PC-3 (cell line): Measurements from ENCODE around the gene MID1IP1. TPM values are rescaled to one million over a fixed set of nuclear protein-coding genes. Genes with fewer than 3 reads are reported as not detected.
A peak's percentile ranks its signal among the peaks of the same experiment; 100 is the strongest.

ENCODE experiments used
- ATAC-seq: fragments of 200-7000 bp; cut with Tn5 transposase; 2 replicates; pipeline ENCODE4 v1.9.1; 2020; ENCODE audit warnings: mild to moderate bottlenecking, moderate library complexity
- BruUV-seq: library from RNA; stranded (reverse); fragments of 400-500 nt; replicated peaks from 2 replicates; lab custom pipeline; 2021; lab: Mats Ljungman, UMichigan
- CTCF ChIA-PET: fragments of 300-600 bp; sonication (Branson Sonifier 250); formaldehyde crosslinking; loops from one replicate; lab custom pipeline; 2022; ENCODE audit warnings: antibody characterized with exemption; lab: Charles Lee
- POLR2A ChIA-PET: fragments of 300-600 bp; sonication (Branson Sonifier 250); formaldehyde crosslinking; loops from one replicate; lab custom pipeline; 2022; ENCODE audit warnings: antibody characterized with exemption; ENCODE audit not compliant: unreplicated experiment; lab: Charles Lee
- DNase-seq: peaks from one replicate; pipeline ENCODE4 v3.0.0-alpha.2; 2015
- H2AFZ ChIP-seq: fragments of 300-600 bp; sonication (generic); 2 replicates; pipeline ENCODE4 v1.6.0; 2016; ENCODE audit warnings: antibody characterized with exemption, low read length
- H3F3A ChIP-seq: fragments of 300-600 bp; sonication (generic); one replicate; pipeline ENCODE4 v1.6.0; 2017; ENCODE audit warnings: antibody characterized with exemption, low read length, control low read depth, mild to moderate bottlenecking; ENCODE audit not compliant: unreplicated experiment
- H3K27ac ChIP-seq: fragments of 300-600 bp; sonication (generic); 2 replicates; pipeline ENCODE4 v1.5.1; 2016; ENCODE audit warnings: mild to moderate bottlenecking, low read length
- H3K27me3 ChIP-seq: fragments of 300-600 bp; sonication (generic); 2 replicates; pipeline ENCODE4 v1.6.1; 2016; ENCODE audit warnings: low read length, mixed read lengths
- H3K36me3 ChIP-seq: fragments of 300-600 bp; sonication (generic); 2 replicates; pipeline ENCODE4 v1.6.1; 2016; ENCODE audit warnings: low read depth, mixed run types, low read length, mixed read lengths
- H3K4me1 ChIP-seq: fragments of 300-600 bp; sonication (generic); 2 replicates; pipeline ENCODE4 v1.5.1; 2016; ENCODE audit warnings: low read length; ENCODE audit not compliant: insufficient read depth
- H3K4me2 ChIP-seq: fragments of 300-600 bp; sonication (generic); 2 replicates; pipeline ENCODE4 v1.6.0; 2016; ENCODE audit warnings: low read length
- H3K4me3 ChIP-seq: fragments of 300-600 bp; sonication (generic); 2 replicates; pipeline ENCODE4 v1.5.1; 2016; ENCODE audit warnings: mild to moderate bottlenecking, low read length, mixed read lengths
- H3K79me2 ChIP-seq: fragments of 300-600 bp; sonication (generic); 2 replicates; pipeline ENCODE4 v1.6.1; 2017; ENCODE audit warnings: low read length, mixed read lengths
- H3K9ac ChIP-seq: fragments of 300-600 bp; sonication (generic); 2 replicates; pipeline ENCODE4 v1.6.0; 2016; ENCODE audit warnings: mild to moderate bottlenecking, low read length
- H3K9me2 ChIP-seq: fragments of 300-600 bp; sonication (generic); replicated peaks from 2 replicates; pipeline ENCODE4 v1.6.1; 2016; ENCODE audit warnings: mixed run types, low read length, mixed read lengths
- H3K9me3 ChIP-seq: fragments of 300-600 bp; sonication (generic); 2 replicates; pipeline ENCODE4 v1.6.1; 2016; ENCODE audit warnings: low read length, mixed read lengths
- H4K20me1 ChIP-seq: fragments of 300-600 bp; sonication (generic); 2 replicates; pipeline ENCODE4 v1.6.1; 2016; ENCODE audit warnings: low read length, mixed read lengths
- EZH2 ChIP-seq: fragments of 300-600 bp; sonication (generic); IDR thresholded peaks from one replicate; pipeline ENCODE4 v1.6.1; 2017; ENCODE audit warnings: antibody characterized with exemption, mild to moderate bottlenecking, low read length; ENCODE audit not compliant: unreplicated experiment
- EZH2phosphoT487 ChIP-seq: fragments of 300-600 bp; sonication (generic); IDR thresholded peaks from 2 replicates; pipeline ENCODE4 v1.6.1; 2018; ENCODE audit warnings: mild to moderate bottlenecking, antibody characterized with exemption, low read length, borderline replicate concordance
- intact Hi-C: fragments of 100-400 bp; cut with micrococcal nuclease; formaldehyde crosslinking; loops from 2 replicates; pipeline ENCODE4 v1.9.0; 2023
- total RNA-seq: library from RNA; depleted of rRNA; stranded (reverse); fragments of >200 nt; gene quantifications from 2 replicates; pipeline ENCODE4 v1.2.3, GENCODE V29; 2014
- TF ChIP-seq, protein P1 (sequence below): fragments of 300-600 bp; sonication (generic); conservative IDR thresholded peaks from 2 replicates; pipeline ENCODE4 v1.5.1; 2017; ENCODE audit warnings: antibody characterized with exemption, low read depth, mild to moderate bottlenecking, low read length

The MID1IP1 gene
- total RNA-seq, 1 experiment from 2014 or later: 122 TPM

- ATAC-seq (no peak), DNase-seq (peak; percentile 28)
- H3K4me1 ChIP-seq: peaks cover 31% of the 10 kb centered on the region
- H3K27ac ChIP-seq: peak overlapping the region; percentile 85
- H3K4me2 ChIP-seq: peak overlapping the region; percentile 100
- H3F3A ChIP-seq: no peaks in the 10 kb centered on the region
- no peaks in the 10 kb centered on the region for H3K9me3 ChIP-seq
- H2AFZ ChIP-seq: no peak overlapping the region
- no TSS peak for BruUV-seq
- intact Hi-C loops: loop anchor here (1.0 to 10.0 kb wide), 5 partner anchors 11 to 530 kb away; no protein-coding TSS in a partner anchor
- 0 out of 2 replicates have a peak, but pooled peaks cover 4% of the 10 kb centered on the region for H4K20me1 ChIP-seq
- peaks cover 14% of the 10 kb centered on the region for H3K36me3 ChIP-seq
- ChIA-PET POLR2A (interaction anchor here (0.7 kb wide), 1 partner anchor 888 kb away, joined by 12 read pairs; no protein-coding TSS in a partner anchor), CTCF (no interaction called here)
- no peaks in the 10 kb centered on the region for H3K27me3 ChIP-seq
- H3K9ac ChIP-seq: peak overlapping the region; percentile 97
- TF ChIP-seq EZH2phosphoT487 (no peak), EZH2 (no peak)
- TF ChIP-seq, protein P1, sequence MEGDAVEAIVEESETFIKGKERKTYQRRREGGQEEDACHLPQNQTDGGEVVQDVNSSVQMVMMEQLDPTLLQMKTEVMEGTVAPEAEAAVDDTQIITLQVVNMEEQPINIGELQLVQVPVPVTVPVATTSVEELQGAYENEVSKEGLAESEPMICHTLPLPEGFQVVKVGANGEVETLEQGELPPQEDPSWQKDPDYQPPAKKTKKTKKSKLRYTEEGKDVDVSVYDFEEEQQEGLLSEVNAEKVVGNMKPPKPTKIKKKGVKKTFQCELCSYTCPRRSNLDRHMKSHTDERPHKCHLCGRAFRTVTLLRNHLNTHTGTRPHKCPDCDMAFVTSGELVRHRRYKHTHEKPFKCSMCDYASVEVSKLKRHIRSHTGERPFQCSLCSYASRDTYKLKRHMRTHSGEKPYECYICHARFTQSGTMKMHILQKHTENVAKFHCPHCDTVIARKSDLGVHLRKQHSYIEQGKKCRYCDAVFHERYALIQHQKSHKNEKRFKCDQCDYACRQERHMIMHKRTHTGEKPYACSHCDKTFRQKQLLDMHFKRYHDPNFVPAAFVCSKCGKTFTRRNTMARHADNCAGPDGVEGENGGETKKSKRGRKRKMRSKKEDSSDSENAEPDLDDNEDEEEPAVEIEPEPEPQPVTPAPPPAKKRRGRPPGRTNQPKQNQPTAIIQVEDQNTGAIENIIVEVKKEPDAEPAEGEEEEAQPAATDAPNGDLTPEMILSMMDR: no peak
- peaks cover 67% of the 10 kb centered on the region for H3K79me2 ChIP-seq
- peak overlapping the region; percentile 96 for H3K4me3 ChIP-seq
- H3K9me2 ChIP-seq: no peaks in the 10 kb centered on the region
Measured at GRCh38 chrX:38804682-38805431, 3.6 kb downstream of the MID1IP1 start.

DNA sequence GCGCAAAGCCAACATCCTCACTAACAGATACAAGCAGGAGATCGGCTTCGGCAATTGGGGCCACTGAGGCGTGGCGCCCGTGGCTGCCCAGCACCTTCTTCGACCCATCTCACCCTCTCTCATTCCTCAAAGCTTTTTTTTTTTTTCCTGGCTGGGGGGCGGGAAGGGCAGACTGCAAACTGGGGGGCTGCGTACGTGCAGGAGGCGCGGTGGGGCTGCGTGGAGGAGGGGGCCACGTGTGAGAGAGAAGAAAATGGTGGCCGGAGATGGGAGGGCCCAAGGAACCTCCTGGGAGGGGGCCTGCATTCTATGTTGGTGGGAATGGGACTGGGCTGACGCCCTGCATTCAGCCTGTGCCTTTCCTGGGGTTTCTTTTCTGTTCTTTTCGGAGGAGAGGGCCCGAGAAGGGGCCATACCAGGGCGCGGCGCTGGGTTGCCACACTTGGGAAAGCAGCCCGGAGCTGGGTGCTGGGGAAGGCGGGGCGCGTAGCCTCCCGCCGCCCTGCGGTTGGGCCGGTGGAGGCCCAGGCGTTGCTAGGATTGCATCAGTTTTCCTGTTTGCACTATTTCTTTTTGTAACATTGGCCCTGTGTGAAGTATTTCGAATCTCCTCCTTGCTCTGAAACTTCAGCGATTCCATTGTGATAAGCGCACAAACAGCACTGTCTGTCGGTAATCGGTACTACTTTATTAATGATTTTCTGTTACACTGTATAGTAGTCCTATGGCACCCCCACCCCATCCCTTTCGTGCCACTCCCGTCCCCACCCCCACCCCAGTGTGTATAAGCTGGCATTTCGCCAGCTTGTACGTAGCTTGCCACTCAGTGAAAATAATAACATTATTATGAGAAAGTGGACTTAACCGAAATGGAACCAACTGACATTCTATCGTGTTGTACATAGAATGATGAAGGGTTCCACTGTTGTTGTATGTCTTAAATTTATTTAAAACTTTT is 4.5 kb downstream of the MID1IP1 start:
- Histone ChIP-seq H3K9me3 (no peaks in the 10 kb centered on the region), H2AFZ (no peak overlapping the region), H3K79me2 (peaks cover 67% of the 10 kb centered on the region), H3K9ac (peak overlapping the region; percentile 97), H4K20me1 (0 out of 2 replicates have a peak, but pooled peaks cover 4% of the 10 kb centered on the region), H3K4me2 (peak overlapping the region; percentile 100), H3K9me2 (no peaks in the 10 kb centered on the region), H3K4me1 (peaks cover 23% of the 10 kb centered on the region), H3F3A (no peaks in the 10 kb centered on the region), H3K27ac (peak overlapping the region; percentile 85), H3K27me3 (no peaks in the 10 kb centered on the region), H3K4me3 (peak overlapping the region; percentile 96), H3K36me3 (peaks cover 14% of the 10 kb centered on the region)
- no TSS peak for BruUV-seq
- ChIA-PET POLR2A (interaction anchor here (0.7 kb wide), 2 partner anchors 177 to 889 kb away, joined by 5 to 12 read pairs; no protein-coding TSS in a partner anchor), CTCF (interaction anchor here (0.6 to 0.8 kb wide), 2 partner anchors 50 to 75 kb away, joined by 5 to 10 read pairs; no protein-coding TSS in a partner anchor)
- intact Hi-C loops: loop anchor here (1.0 to 10.0 kb wide), 5 partner anchors 11 to 531 kb away; no protein-coding TSS in a partner anchor
- ATAC-seq: peak; percentile 9; the same call in 1 of the 2 replicates
- no peak for TF ChIP-seq EZH2
- TF ChIP-seq EZH2phosphoT487: no peak
- TF ChIP-seq, protein P1: no peak
- DNase-seq: peak; percentile 67
